HCT116 (cell line): Measurements from ENCODE around the gene SH3GL1. TPM values are rescaled to one million over a fixed set of nuclear protein-coding genes. Genes with fewer than 3 reads are reported as not detected.

Experiments
- ATAC-seq: fragments of 200-7000 bp; cut with Tn5 transposase; 2 replicates; pipeline ENCODE4 v1.9.1; 2020; ENCODE audit warnings: mild to moderate bottlenecking, moderate library complexity
- BruUV-seq: library from RNA; stranded (reverse); fragments of 400-500 nt; replicated peaks from 2 replicates; lab custom pipeline; 2021; lab: Mats Ljungman, UMichigan
- CTCF ChIA-PET: fragments of 300-600 bp; sonication (Branson Sonifier 250); formaldehyde crosslinking; loops from one replicate; lab custom pipeline; 2021; ENCODE audit warnings: antibody characterized with exemption; lab: Charles Lee
- POLR2A ChIA-PET: fragments of 300-600, 350-600 bp; sonication (Branson Sonifier 250); formaldehyde crosslinking; loops from one replicate; lab custom pipeline; 2021; ENCODE audit warnings: antibody characterized with exemption; lab: Charles Lee
- RAD21 ChIA-PET, 2 experiments: fragments of 300-600 bp; sonication (Branson Sonifier 250); formaldehyde crosslinking; loops; one replicate each; lab custom pipeline; 2023; ENCODE audit warnings: low total read pairs in 2 of 2; ENCODE audit not compliant: uncharacterized antibody in 2 of 2, unreplicated experiment in 2 of 2, low non-redundant PET in 1 of 2; lab: Charles Lee
- DNase-seq: peaks from one replicate; pipeline ENCODE4 v3.0.0-alpha.2; 2010; ENCODE audit warnings: low read depth, low spot score
- H2AFZ ChIP-seq: fragments of 200-600 bp; shearing (Covaris generic), sonication (generic); 2 replicates; pipeline ENCODE4 v1.6.1; 2017; ENCODE audit warnings: low read depth, mixed run types, mixed read lengths, antibody characterized with exemption, low read length; ENCODE audit not compliant: poor library complexity, severe bottlenecking
- H3K27ac ChIP-seq: 2 replicates; pipeline ENCODE4 v1.5.1; 2012; ENCODE audit warnings: low read depth, low read length
- H3K27me3 ChIP-seq: fragments of 200-600 bp; sonication (generic); 2 replicates; pipeline ENCODE4 v1.6.1; 2016; ENCODE audit warnings: mixed run types, low read length, mixed read lengths; ENCODE audit not compliant: insufficient read depth
- H3K36me3 ChIP-seq, 2 experiments: fragments of 200-500 bp in 1 of 2; fragments of 200-600 bp in 1 of 2; sonication (Bioruptor generic) in 1 of 2; sonication (generic) in 1 of 2; 2 replicates each; pipeline versions ENCODE4 v1.5.1 to v1.6.1; 2014 to 2016; ENCODE audit warnings: low read length in 2 of 2, inconsistent platforms in 1 of 2, mixed read lengths in 1 of 2, mixed run types in 1 of 2; ENCODE audit not compliant: insufficient read depth in 2 of 2, control insufficient read depth in 1 of 2
- H3K4me1 ChIP-seq, 2 experiments: fragments of 200-600 bp in 1 of 2; sonication (generic) in 1 of 2; 2 replicates each; pipeline versions ENCODE4 v1.5.1 to v1.6.1; 2012 to 2017; ENCODE audit warnings: low read length in 2 of 2, inconsistent platforms in 1 of 2, mild to moderate bottlenecking in 1 of 2, mixed read lengths in 1 of 2, mixed run types in 1 of 2, moderate library complexity in 1 of 2; ENCODE audit not compliant: insufficient read depth in 2 of 2, control insufficient read depth in 1 of 2
- H3K4me2 ChIP-seq: fragments of 200-600 bp; sonication (generic); 2 replicates; pipeline ENCODE4 v1.6.1; 2017; ENCODE audit warnings: mixed run types, low read length, mixed read lengths
- H3K4me3 ChIP-seq, 2 experiments: fragments of 200-600 bp in 1 of 2; sonication (generic) in 1 of 2; replicated peaks in 1 of 2; 2 replicates each; pipeline ENCODE4 v1.5.1; 2011 to 2016; ENCODE audit warnings: low read length in 2 of 2, control low read depth in 1 of 2, low read depth in 1 of 2, mild to moderate bottlenecking in 1 of 2, mixed read lengths in 1 of 2, mixed run types in 1 of 2
- H3K79me2 ChIP-seq: fragments of 200-600 bp; sonication (generic); 2 replicates; pipeline ENCODE4 v1.6.1; 2017; ENCODE audit warnings: mild to moderate bottlenecking, mixed run types, low read length, moderate library complexity, mixed read lengths; ENCODE audit not compliant: insufficient read depth
- H3K9ac ChIP-seq: fragments of 200-600 bp; sonication (generic); 2 replicates; pipeline ENCODE4 v1.6.1; 2016; ENCODE audit warnings: low read length, mixed read lengths
- H3K9me2 ChIP-seq: fragments of 200-600 bp; sonication (generic), shearing (Covaris generic); 2 replicates; pipeline ENCODE4 v1.6.1; 2017; ENCODE audit warnings: mixed run types, mild to moderate bottlenecking, moderate library complexity; ENCODE audit not compliant: insufficient read depth
- H3K9me3 ChIP-seq, 2 experiments: fragments of 200-500 bp in 1 of 2; fragments of 200-600 bp in 1 of 2; sonication (Bioruptor generic) in 1 of 2; sonication (generic) in 1 of 2; 2 replicates each; pipeline ENCODE4 v1.6.1; 2014 to 2017; ENCODE audit warnings: low read length in 2 of 2, mixed read lengths in 2 of 2, inconsistent platforms in 1 of 2, low read depth in 1 of 2, mild to moderate bottlenecking in 1 of 2, mixed run types in 1 of 2, moderate library complexity in 1 of 2; ENCODE audit not compliant: control insufficient read depth in 1 of 2, insufficient read depth in 1 of 2
- H4K20me1 ChIP-seq: fragments of 200-600 bp; sonication (generic), shearing (Covaris generic); 2 replicates; pipeline ENCODE4 v1.6.1; 2017; ENCODE audit warnings: mixed run types, mild to moderate bottlenecking, moderate library complexity; ENCODE audit not compliant: insufficient read depth
- EGR1 ChIP-seq: IDR thresholded peaks from 2 replicates; pipeline ENCODE4 v1.6.1; 2012; ENCODE audit warnings: low read depth
- ELF1 ChIP-seq: IDR thresholded peaks from 2 replicates; pipeline ENCODE4 v1.6.1; 2012; ENCODE audit warnings: low read depth, borderline replicate concordance
- EZH2 ChIP-seq: fragments of 200-600 bp; sonication (generic); IDR thresholded peaks from 2 replicates; pipeline ENCODE4 v1.6.1; 2017; ENCODE audit warnings: antibody characterized with exemption, mixed run types
- FOSL1 ChIP-seq: IDR thresholded peaks from 2 replicates; pipeline ENCODE4 v1.6.1; 2012; ENCODE audit warnings: low read depth
- POLR2A ChIP-seq: IDR thresholded peaks from 2 replicates; pipeline ENCODE4 v1.7.0; 2011; ENCODE audit warnings: borderline replicate concordance; ENCODE audit not compliant: insufficient read depth, insufficient read length; ENCODE audit errors: extremely low read depth
- POLR2AphosphoS5 ChIP-seq: IDR thresholded peaks from 2 replicates; pipeline ENCODE4 v1.6.1; 2011; ENCODE audit warnings: mild to moderate bottlenecking, low read depth, low read length, moderate library complexity
- RAD21 ChIP-seq: IDR thresholded peaks from 2 replicates; pipeline ENCODE4 v1.6.1; 2012; ENCODE audit warnings: low read depth, mild to moderate bottlenecking
- SRF ChIP-seq: IDR thresholded peaks from 2 replicates; pipeline ENCODE4 v1.6.1; 2012; ENCODE audit warnings: low read depth
- YY1 ChIP-seq: IDR thresholded peaks from 2 replicates; pipeline ENCODE4 v1.6.1; 2011; ENCODE audit warnings: low read length, low read depth, moderate library complexity, mild to moderate bottlenecking; ENCODE audit not compliant: insufficient replicate concordance; ENCODE audit errors: extremely low read depth
- ZFX ChIP-seq: fragments of 450-650 bp; IDR thresholded peaks from 2 replicates; pipeline ENCODE4 v1.6.1; 2017
- intact Hi-C: fragments of 100-400 bp; cut with micrococcal nuclease; formaldehyde crosslinking; loops from 2 replicates; pipeline ENCODE4 v1.10.0; 2022
- total RNA-seq: library from RNA; stranded (reverse); gene quantifications from one replicate; pipeline ENCODE4 v1.2.1, GENCODE V29; 2021; ENCODE audit not compliant: unreplicated experiment
- TF ChIP-seq, protein P1 (sequence below): IDR thresholded peaks from 2 replicates; pipeline ENCODE4 v1.6.1; 2012
- TF ChIP-seq, protein P2 (sequence below), 3 experiments: fragments of 200-600 bp in 1 of 3; sonication (generic) in 1 of 3; IDR thresholded peaks in 2 of 3; conservative IDR thresholded peaks in 1 of 3; 2 replicates each; pipeline ENCODE4 v1.5.1; 2012 to 2017; ENCODE audit warnings: low read depth in 2 of 3, low read length in 2 of 3, antibody characterized with exemption in 1 of 3, borderline replicate concordance in 1 of 3, control low read depth in 1 of 3, mild to moderate bottlenecking in 1 of 3, mixed read lengths in 1 of 3, mixed run types in 1 of 3, moderate library complexity in 1 of 3; ENCODE audit not compliant: insufficient read depth in 1 of 3
- TF ChIP-seq, protein P3 (sequence below): IDR thresholded peaks from 2 replicates; pipeline ENCODE4 v1.6.1; 2012
- TF ChIP-seq, protein P4 (sequence below): IDR thresholded peaks from 2 replicates; pipeline ENCODE4 v1.6.1; 2011; ENCODE audit warnings: mild to moderate bottlenecking, low read length, moderate library complexity; ENCODE audit not compliant: insufficient replicate concordance; ENCODE audit errors: extremely low read depth
- TF ChIP-seq, protein P5 (sequence below): IDR thresholded peaks from 2 replicates; pipeline ENCODE4 v1.6.1; 2012; ENCODE audit warnings: low read depth

The SH3GL1 gene
- total RNA-seq, 1 experiment from 2014 or later = 86.0 TPM

DNA sequence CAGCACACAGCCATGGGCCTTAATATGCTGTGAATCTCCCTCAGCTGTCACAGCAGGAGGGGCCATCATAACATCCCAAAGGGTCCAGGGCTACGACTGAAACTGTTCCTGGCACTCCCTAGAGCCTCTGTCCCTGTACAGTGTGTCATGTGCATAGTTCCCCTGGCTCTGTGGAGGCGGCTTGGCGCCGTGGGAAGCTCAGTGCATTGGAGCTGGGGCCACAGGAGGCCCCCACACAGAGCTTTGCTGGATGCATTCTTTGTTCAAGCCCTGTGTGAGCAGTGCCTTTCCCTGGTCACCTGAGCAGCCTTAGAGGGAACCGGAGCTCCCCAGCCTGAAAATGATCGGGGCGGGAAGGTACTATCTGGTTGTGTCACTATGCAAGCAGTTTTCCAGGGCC, 35.9 kb upstream of the SH3GL1 start (continued):
- TF ChIP-seq EZH2 = no peak
- TF ChIP-seq SRF = no peak

DNA sequence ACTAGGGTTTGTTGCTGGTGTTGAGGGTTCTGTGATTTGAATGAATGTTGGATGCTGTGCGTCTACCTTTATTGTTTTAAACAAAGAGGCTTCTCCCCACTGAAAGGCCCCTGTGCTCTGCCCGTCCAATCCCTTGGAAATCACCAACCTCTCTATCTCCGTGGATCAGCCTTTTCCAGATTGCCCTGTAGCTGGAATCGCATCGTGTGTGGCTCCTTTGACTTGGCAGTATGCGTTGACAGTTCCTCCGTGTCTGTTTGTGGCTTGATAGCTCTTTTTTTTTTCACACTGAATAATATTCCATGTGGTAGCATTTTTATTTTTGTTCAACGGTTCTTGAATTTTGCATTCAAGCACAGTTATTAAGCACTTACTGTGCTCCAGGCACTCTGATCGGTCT, 34.0 kb upstream of the SH3GL1 start:
- ChIA-PET POLR2A (no interaction called here), RAD21 (no interaction called here), CTCF (no interaction called here)
- H3K9ac ChIP-seq = no peak overlapping the region
- H3K27ac ChIP-seq = no peak overlapping the region
- TF ChIP-seq FOSL1 (no peak), EZH2 (no peak), ZFX (no peak), EGR1 (no peak), YY1 (no peak), POLR2A (no peak), ELF1 (no peak), POLR2AphosphoS5 (no peak), SRF (no peak), RAD21 (no peak)
- TF ChIP-seq, protein P1, sequence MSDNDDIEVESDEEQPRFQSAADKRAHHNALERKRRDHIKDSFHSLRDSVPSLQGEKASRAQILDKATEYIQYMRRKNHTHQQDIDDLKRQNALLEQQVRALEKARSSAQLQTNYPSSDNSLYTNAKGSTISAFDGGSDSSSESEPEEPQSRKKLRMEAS = no peak
- TF ChIP-seq, protein P2, sequence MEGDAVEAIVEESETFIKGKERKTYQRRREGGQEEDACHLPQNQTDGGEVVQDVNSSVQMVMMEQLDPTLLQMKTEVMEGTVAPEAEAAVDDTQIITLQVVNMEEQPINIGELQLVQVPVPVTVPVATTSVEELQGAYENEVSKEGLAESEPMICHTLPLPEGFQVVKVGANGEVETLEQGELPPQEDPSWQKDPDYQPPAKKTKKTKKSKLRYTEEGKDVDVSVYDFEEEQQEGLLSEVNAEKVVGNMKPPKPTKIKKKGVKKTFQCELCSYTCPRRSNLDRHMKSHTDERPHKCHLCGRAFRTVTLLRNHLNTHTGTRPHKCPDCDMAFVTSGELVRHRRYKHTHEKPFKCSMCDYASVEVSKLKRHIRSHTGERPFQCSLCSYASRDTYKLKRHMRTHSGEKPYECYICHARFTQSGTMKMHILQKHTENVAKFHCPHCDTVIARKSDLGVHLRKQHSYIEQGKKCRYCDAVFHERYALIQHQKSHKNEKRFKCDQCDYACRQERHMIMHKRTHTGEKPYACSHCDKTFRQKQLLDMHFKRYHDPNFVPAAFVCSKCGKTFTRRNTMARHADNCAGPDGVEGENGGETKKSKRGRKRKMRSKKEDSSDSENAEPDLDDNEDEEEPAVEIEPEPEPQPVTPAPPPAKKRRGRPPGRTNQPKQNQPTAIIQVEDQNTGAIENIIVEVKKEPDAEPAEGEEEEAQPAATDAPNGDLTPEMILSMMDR (IDR thresholded peaks at IDR 0.05 in 2 of 3, conservative IDR thresholded peaks at IDR 0.05 in 1 of 3; ENCODE audit: borderline replicate concordance in 1 of 3, insufficient read depth in 1 of 3, low read depth in 2 of 3, low read length in 2 of 3) = no peak
- TF ChIP-seq, protein P3, sequence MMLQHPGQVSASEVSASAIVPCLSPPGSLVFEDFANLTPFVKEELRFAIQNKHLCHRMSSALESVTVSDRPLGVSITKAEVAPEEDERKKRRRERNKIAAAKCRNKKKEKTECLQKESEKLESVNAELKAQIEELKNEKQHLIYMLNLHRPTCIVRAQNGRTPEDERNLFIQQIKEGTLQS = no peak
- TF ChIP-seq, protein P4, sequence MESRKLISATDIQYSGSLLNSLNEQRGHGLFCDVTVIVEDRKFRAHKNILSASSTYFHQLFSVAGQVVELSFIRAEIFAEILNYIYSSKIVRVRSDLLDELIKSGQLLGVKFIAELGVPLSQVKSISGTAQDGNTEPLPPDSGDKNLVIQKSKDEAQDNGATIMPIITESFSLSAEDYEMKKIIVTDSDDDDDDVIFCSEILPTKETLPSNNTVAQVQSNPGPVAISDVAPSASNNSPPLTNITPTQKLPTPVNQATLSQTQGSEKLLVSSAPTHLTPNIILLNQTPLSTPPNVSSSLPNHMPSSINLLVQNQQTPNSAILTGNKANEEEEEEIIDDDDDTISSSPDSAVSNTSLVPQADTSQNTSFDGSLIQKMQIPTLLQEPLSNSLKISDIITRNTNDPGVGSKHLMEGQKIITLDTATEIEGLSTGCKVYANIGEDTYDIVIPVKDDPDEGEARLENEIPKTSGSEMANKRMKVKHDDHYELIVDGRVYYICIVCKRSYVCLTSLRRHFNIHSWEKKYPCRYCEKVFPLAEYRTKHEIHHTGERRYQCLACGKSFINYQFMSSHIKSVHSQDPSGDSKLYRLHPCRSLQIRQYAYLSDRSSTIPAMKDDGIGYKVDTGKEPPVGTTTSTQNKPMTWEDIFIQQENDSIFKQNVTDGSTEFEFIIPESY = no peak
- TF ChIP-seq, protein P5, sequence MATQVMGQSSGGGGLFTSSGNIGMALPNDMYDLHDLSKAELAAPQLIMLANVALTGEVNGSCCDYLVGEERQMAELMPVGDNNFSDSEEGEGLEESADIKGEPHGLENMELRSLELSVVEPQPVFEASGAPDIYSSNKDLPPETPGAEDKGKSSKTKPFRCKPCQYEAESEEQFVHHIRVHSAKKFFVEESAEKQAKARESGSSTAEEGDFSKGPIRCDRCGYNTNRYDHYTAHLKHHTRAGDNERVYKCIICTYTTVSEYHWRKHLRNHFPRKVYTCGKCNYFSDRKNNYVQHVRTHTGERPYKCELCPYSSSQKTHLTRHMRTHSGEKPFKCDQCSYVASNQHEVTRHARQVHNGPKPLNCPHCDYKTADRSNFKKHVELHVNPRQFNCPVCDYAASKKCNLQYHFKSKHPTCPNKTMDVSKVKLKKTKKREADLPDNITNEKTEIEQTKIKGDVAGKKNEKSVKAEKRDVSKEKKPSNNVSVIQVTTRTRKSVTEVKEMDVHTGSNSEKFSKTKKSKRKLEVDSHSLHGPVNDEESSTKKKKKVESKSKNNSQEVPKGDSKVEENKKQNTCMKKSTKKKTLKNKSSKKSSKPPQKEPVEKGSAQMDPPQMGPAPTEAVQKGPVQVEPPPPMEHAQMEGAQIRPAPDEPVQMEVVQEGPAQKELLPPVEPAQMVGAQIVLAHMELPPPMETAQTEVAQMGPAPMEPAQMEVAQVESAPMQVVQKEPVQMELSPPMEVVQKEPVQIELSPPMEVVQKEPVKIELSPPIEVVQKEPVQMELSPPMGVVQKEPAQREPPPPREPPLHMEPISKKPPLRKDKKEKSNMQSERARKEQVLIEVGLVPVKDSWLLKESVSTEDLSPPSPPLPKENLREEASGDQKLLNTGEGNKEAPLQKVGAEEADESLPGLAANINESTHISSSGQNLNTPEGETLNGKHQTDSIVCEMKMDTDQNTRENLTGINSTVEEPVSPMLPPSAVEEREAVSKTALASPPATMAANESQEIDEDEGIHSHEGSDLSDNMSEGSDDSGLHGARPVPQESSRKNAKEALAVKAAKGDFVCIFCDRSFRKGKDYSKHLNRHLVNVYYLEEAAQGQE = no peak
- ATAC-seq (no peak), DNase-seq (no peak)
- no peaks in the 10 kb centered on the region for H3K9me2 ChIP-seq
- no peak overlapping the region for H3K4me2 ChIP-seq
- no peaks in the 10 kb centered on the region for H3K9me3 ChIP-seq
- BruUV-seq = no TSS peak
- H3K27me3 ChIP-seq = no peaks in the 10 kb centered on the region
- peaks cover 27% of the 10 kb centered on the region for H3K79me2 ChIP-seq
- peaks cover 41 to 66% of the 10 kb centered on the region in 2 experiments; a peak in 3 of 4 replicates for H3K36me3 ChIP-seq
- H4K20me1 ChIP-seq = no peaks in the 10 kb centered on the region
- H2AFZ ChIP-seq = no peak overlapping the region
- intact Hi-C loops = no loop called here
- no peaks in the 10 kb centered on the region for H3K4me1 ChIP-seq
- no peak overlapping the region for H3K4me3 ChIP-seq
